Measurements from ENCODE around the gene FHOD3.

The FHOD3 gene

GRCh38 chr18:36593641-36594040, 296.1 kb downstream of the FHOD3 start:
- DNase-seq (ENCODE audit: low read depth in 2 of 2), result no peak

- DNase-seq (ENCODE audit: low read depth in 2 of 2), result no peak
Measured at GRCh38 chr18:36594621-36595020, 297.1 kb downstream of the FHOD3 start.

GRCh38 chr18:36595046-36595817, 297.7 kb downstream of the FHOD3 start:
- DNase-seq (ENCODE audit: low read depth in 2 of 2), result no peak

- no peak for DNase-seq (ENCODE audit: low read depth in 2 of 2)
Measured at GRCh38 chr18:36595818-36596215, 298.3 kb downstream of the FHOD3 start.

GRCh38 chr18:36597636-36598035, 300.1 kb downstream of the FHOD3 start:
- no peak for DNase-seq (ENCODE audit: low read depth in 2 of 2)

- DNase-seq (ENCODE audit: low read depth in 2 of 2), result no peak
Measured at GRCh38 chr18:36600548-36600947, 303.0 kb downstream of the FHOD3 start.

- DNase-seq (ENCODE audit: low read depth in 2 of 2), result no peak
Measured at GRCh38 chr18:36601316-36601715, 303.8 kb downstream of the FHOD3 start.

GRCh38 chr18:36602071-36602470, 304.6 kb downstream of the FHOD3 start:
- DNase-seq (ENCODE audit: low read depth in 2 of 2), result no peak

- no peak for DNase-seq (ENCODE audit: low read depth in 2 of 2)
Measured at GRCh38 chr18:36602620-36603019, 305.1 kb downstream of the FHOD3 start.

- DNase-seq (ENCODE audit: low read depth in 2 of 2), result no peak
Measured at GRCh38 chr18:36608107-36608506, 310.6 kb downstream of the FHOD3 start.

- DNase-seq (ENCODE audit: low read depth in 2 of 2), result no peak
Measured at GRCh38 chr18:36610258-36610657, 312.7 kb downstream of the FHOD3 start.

GRCh38 chr18:36610661-36611060, 313.1 kb downstream of the FHOD3 start:
- DNase-seq (ENCODE audit: low read depth in 2 of 2), result no peak

GRCh38 chr18:36613069-36613468, 315.6 kb downstream of the FHOD3 start:
- DNase-seq (ENCODE audit: low read depth in 2 of 2), result no peak

- no peak for DNase-seq (ENCODE audit: low read depth in 2 of 2)
Measured at GRCh38 chr18:36613810-36614209, 316.3 kb downstream of the FHOD3 start.

- DNase-seq (ENCODE audit: low read depth in 2 of 2), result no peak
Measured at GRCh38 chr18:36620788-36621187, 323.3 kb downstream of the FHOD3 start.

GRCh38 chr18:36622610-36623009, 325.1 kb downstream of the FHOD3 start:
- DNase-seq (ENCODE audit: low read depth in 2 of 2), result no peak

- DNase-seq (ENCODE audit: low read depth in 2 of 2), result no peak
Measured at GRCh38 chr18:36623091-36623490, 325.6 kb downstream of the FHOD3 start.

GRCh38 chr18:36623681-36624190, 326.2 kb downstream of the FHOD3 start:
- DNase-seq (ENCODE audit: low read depth in 2 of 2), result no peak

- no peak for DNase-seq (ENCODE audit: low read depth in 2 of 2)
Measured at GRCh38 chr18:36624451-36625167, 327.1 kb downstream of the FHOD3 start.

GRCh38 chr18:36625386-36625785, 327.9 kb downstream of the FHOD3 start:
- DNase-seq (ENCODE audit: low read depth in 2 of 2), result no peak

GRCh38 chr18:36627637-36628036, 330.1 kb downstream of the FHOD3 start:
- DNase-seq (ENCODE audit: low read depth in 2 of 2), result no peak

- DNase-seq (ENCODE audit: low read depth in 2 of 2), result no peak
Measured at GRCh38 chr18:36628435-36629137, 331.1 kb downstream of the FHOD3 start.
